ENCODE results near the gene FAM171A1. TPM values are rescaled to one million over a fixed set of nuclear protein-coding genes. Genes with fewer than 3 reads are reported as not detected.

FAM171A1 gene
- total and polyA plus RNA-seq, 2 donors (not counting 3 experiments of a cell fraction or from before 2014, with no cell fraction given), result 56.3 to 75.8 TPM

GRCh38 chr10:15175587-15175986, 195.5 kb downstream of the FAM171A1 start:
- BruUV-seq (replicated peaks), result no TSS peak
- intact Hi-C loops (cut with micrococcal nuclease), result no loop called here
- ChIA-PET POLR2A (no interaction called here), CTCF (no interaction called here)
- Histone ChIP-seq H3K9me3 (replicated peaks; ENCODE audit: control insufficient read depth, insufficient read depth, low read length) (no peaks in the 10 kb centered on the region), H3K27me3 (ENCODE audit: control insufficient read depth in 2 of 2, insufficient read depth in 2 of 2, low read length in 2 of 2) (no peaks in the 10 kb centered on the region), H3K9me1 (replicated peaks; ENCODE audit: control insufficient read depth, extremely low read depth, insufficient read depth, low read length) (no peaks in the 10 kb centered on the region), H3K4me3 (replicated peaks in 1 of 3; ENCODE audit: insufficient read depth in 1 of 3, low read depth in 1 of 3, low read length in 3 of 3) (no peak overlapping the region), H2AFZ (ENCODE audit: low read depth, low read length) (no peak overlapping the region), H4K20me1 (replicated peaks; ENCODE audit: control insufficient read depth, extremely low read depth, insufficient read depth, low read length) (no peaks in the 10 kb centered on the region), H3K4me1 (ENCODE audit: control insufficient read depth, extremely low read depth, insufficient read depth, low read length) (peaks cover 6% of the 10 kb centered on the region), H3K36me3 (ENCODE audit: control insufficient read depth in 2 of 2, extremely low read depth in 1 of 2, insufficient read depth in 2 of 2, low read length in 2 of 2) (no peaks in the 10 kb centered on the region), H3K27ac (ENCODE audit: insufficient read depth, low read depth, low read length) (no peak overlapping the region), H3K9ac (replicated peaks; ENCODE audit: extremely low read depth, insufficient read depth, low read length) (no peak overlapping the region), H3K4me2 (ENCODE audit: insufficient read depth, low read length) (no peak overlapping the region), H3K79me2 (ENCODE audit: control insufficient read depth, insufficient read depth, low read length) (no peaks in the 10 kb centered on the region)
- TF ChIP-seq MAX (IDR thresholded peaks at IDR 0.05; ENCODE audit: insufficient read depth, insufficient read length) (no peak), EZH2 (IDR thresholded peaks at IDR 0.05; ENCODE audit: borderline replicate concordance, low read depth, low read length, severe bottlenecking) (no peak), POLR2A (IDR thresholded peaks at IDR 0.05; ENCODE audit: low read depth, low read length) (no peak), GATA2 (IDR thresholded peaks at IDR 0.05; ENCODE audit: insufficient read depth, insufficient read length, low read depth, low read length) (no peak), POLR2AphosphoS5 (IDR thresholded peaks at IDR 0.05; ENCODE audit: insufficient read depth, low read depth, low read length) (no peak), MYC (IDR thresholded peaks at IDR 0.05; ENCODE audit: low read depth, low read length) (no peak)
- DNase-seq (ENCODE audit: low read depth, low spot score) (no peak), FAIRE-seq (no peak)
- dilution Hi-C loops (cut with MboI; ENCODE audit: extremely low pct_ligation_motif_present, low sequenced_read_pairs), result no loop called here

GRCh38 chr10:15172306-15172840, 198.7 kb downstream of the FAM171A1 start:
- POLR2A ChIA-PET, result no interaction called here
- Histone ChIP-seq H2AFZ (ENCODE audit: low read depth, low read length) (no peak overlapping the region), H3K9ac (replicated peaks; ENCODE audit: extremely low read depth, insufficient read depth, low read length) (no peak overlapping the region), H3K27me3 (ENCODE audit: control insufficient read depth in 2 of 2, insufficient read depth in 2 of 2, low read length in 2 of 2) (no peaks in the 10 kb centered on the region), H3K36me3 (ENCODE audit: control insufficient read depth in 2 of 2, extremely low read depth in 1 of 2, insufficient read depth in 2 of 2, low read length in 2 of 2) (no peaks in the 10 kb centered on the region), H3K4me1 (ENCODE audit: control insufficient read depth, extremely low read depth, insufficient read depth, low read length) (peaks cover 23% of the 10 kb centered on the region), H3K27ac (ENCODE audit: insufficient read depth, low read depth, low read length) (no peak overlapping the region), H4K20me1 (replicated peaks; ENCODE audit: control insufficient read depth, extremely low read depth, insufficient read depth, low read length) (no peaks in the 10 kb centered on the region), H3K9me3 (replicated peaks; ENCODE audit: control insufficient read depth, insufficient read depth, low read length) (no peaks in the 10 kb centered on the region), H3K79me2 (ENCODE audit: control insufficient read depth, insufficient read depth, low read length) (peaks cover 10% of the 10 kb centered on the region), H3K4me3 (replicated peaks in 1 of 3; ENCODE audit: insufficient read depth in 1 of 3, low read depth in 1 of 3, low read length in 3 of 3) (no peak overlapping the region), H3K9me1 (replicated peaks; ENCODE audit: control insufficient read depth, extremely low read depth, insufficient read depth, low read length) (no peaks in the 10 kb centered on the region), H3K4me2 (ENCODE audit: insufficient read depth, low read length) (no peak overlapping the region)
- FAIRE-seq, result no peak
- dilution Hi-C loops (cut with MboI; ENCODE audit: extremely low pct_ligation_motif_present, low sequenced_read_pairs) (no loop called here), intact Hi-C loops (cut with micrococcal nuclease) (no loop called here)
- TF ChIP-seq POLR2AphosphoS5 (IDR thresholded peaks at IDR 0.05; ENCODE audit: insufficient read depth, low read depth, low read length), result no peak
- TF ChIP-seq JUN (IDR thresholded peaks at IDR 0.05; ENCODE audit: borderline replicate concordance, insufficient read depth, insufficient read length, low read depth), result no peak
- no peak for TF ChIP-seq CTCF (IDR thresholded peaks at IDR 0.05; ENCODE audit: extremely low read depth in 1 of 2, insufficient read depth in 1 of 2, low read depth in 1 of 2, low read length in 2 of 2)
- TF ChIP-seq FOS (IDR thresholded peaks at IDR 0.05; ENCODE audit: borderline replicate concordance, insufficient read depth, low read length), result no peak
- no peak for TF ChIP-seq EZH2 (IDR thresholded peaks at IDR 0.05; ENCODE audit: borderline replicate concordance, low read depth, low read length, severe bottlenecking)
- no peak for TF ChIP-seq POLR2A (IDR thresholded peaks at IDR 0.05; ENCODE audit: low read depth, low read length)
- no peak for TF ChIP-seq MAX (IDR thresholded peaks at IDR 0.05; ENCODE audit: insufficient read depth, insufficient read length)
- DNase-seq (ENCODE audit: low read depth, low spot score), result no peak
- no TSS peak for BruUV-seq (replicated peaks)
- CTCF ChIA-PET, result interaction anchor here (1.2 to 1.7 kb wide), 2 partner anchors 10 to 20 kb away, joined by 3 read pairs; no protein-coding TSS in a partner anchor

Data from endothelial cell of umbilical vein (primary cell).